ENCODE data around the gene RAB15. TPM values are rescaled to one million over a fixed set of nuclear protein-coding genes. Genes with fewer than 3 reads are reported as not detected.

RAB15 gene
- total RNA-seq, 6 experiments from 2014 or later: 3.5 to 5.7 (median 5.0) TPM

- no peak for TF ChIP-seq CTCF (IDR thresholded peaks at IDR 0.05)
- no peak for DNase-seq
- Mint-ChIP-seq H3K36me3 (ENCODE audit: low read depth) (no peaks in the 10 kb centered on the region), H3K4me1 (ENCODE audit: low read depth) (peaks cover 12% of the 10 kb centered on the region), H3K27ac (no peak overlapping the region), H3K27me3 (ENCODE audit: insufficient read depth) (peaks cover 16% of the 10 kb centered on the region), H3K4me3 (no peak overlapping the region), H3K9me3 (no peaks in the 10 kb centered on the region)
These were observed 72.2 kb downstream of the RAB15 start for GRCh38 chr14:64899958-64900357.

Other genes with a start within 250 kb of the RAB15 start
- 1 to 10 TPM in 1 of 6 experiments, under 1 TPM in 5; 0.58 to 1.1 (median 0.72) TPM for gene SPTB, start 92.4 kb downstream of the RAB15 start, total RNA-seq (2021; fragmentation: NEBNext Ultra II Directional; extraction: Animal tissue kit (Norgen Biotek cat#: 25700))
- 10 to 100 TPM; 51.9 to 63.3 (median 59.2) TPM for gene CHURC1, start 57.9 kb downstream of the RAB15 start, total RNA-seq (2021; fragmentation: NEBNext Ultra II Directional; extraction: Animal tissue kit (Norgen Biotek cat#: 25700))
- not detected for gene GPX2, start 29.6 kb downstream of the RAB15 start, total RNA-seq (2021; fragmentation: NEBNext Ultra II Directional; extraction: Animal tissue kit (Norgen Biotek cat#: 25700))
- 10 to 100 TPM; 14.1 to 22.7 (median 18.0) TPM for gene FNTB, start 14.6 kb upstream of the RAB15 start, total RNA-seq (2021; fragmentation: NEBNext Ultra II Directional; extraction: Animal tissue kit (Norgen Biotek cat#: 25700))
- gene MAX, start 130.2 kb upstream of the RAB15 start, total RNA-seq (2021; fragmentation: NEBNext Ultra II Directional; extraction: Animal tissue kit (Norgen Biotek cat#: 25700)): 10 to 100 TPM; 79.0 to 95.6 (median 81.9) TPM